Stomach (tissue), 4 donors: ENCODE data around the gene KIF5A.

Experiments
- CTCF ChIP-seq, 7 experiments: fragments of 450-650 bp in 4 of 7; fragments of 200-600 bp in 3 of 7; sonication (generic) in 3 of 7; IDR thresholded peaks; one replicate each; pipeline ENCODE4 v1.5.1; 2016 to 2019; ENCODE audit warnings: antibody characterized with exemption in 7 of 7, control low read depth in 2 of 7, mild to moderate bottlenecking in 1 of 7
- POLR2A ChIP-seq, 4 donors: fragments of 450-650 bp; IDR thresholded peaks; one replicate each; pipeline ENCODE4 v1.6.1; 2016; ENCODE audit warnings: antibody characterized with exemption in 4 of 4, control low read depth in 2 of 4, mild to moderate bottlenecking in 1 of 4, moderate library complexity in 1 of 4

GRCh38 chr12:57623385-57623784 lies 73.5 kb downstream of the KIF5A start:
- TF ChIP-seq CTCF (IDR thresholded peaks at IDR 0.05), result no peak
- TF ChIP-seq POLR2A (IDR thresholded peaks at IDR 0.05), result no peak
